ENCODE data around the gene CREM.
A peak's percentile ranks its signal among the peaks of the same experiment; 100 is the strongest.
"Not testable (repeated sequence)": the region's sequence is repeated elsewhere in the genome, so short reads cannot be mapped to it uniquely, and the experiment has no call there.

Gene CREM

DNA sequence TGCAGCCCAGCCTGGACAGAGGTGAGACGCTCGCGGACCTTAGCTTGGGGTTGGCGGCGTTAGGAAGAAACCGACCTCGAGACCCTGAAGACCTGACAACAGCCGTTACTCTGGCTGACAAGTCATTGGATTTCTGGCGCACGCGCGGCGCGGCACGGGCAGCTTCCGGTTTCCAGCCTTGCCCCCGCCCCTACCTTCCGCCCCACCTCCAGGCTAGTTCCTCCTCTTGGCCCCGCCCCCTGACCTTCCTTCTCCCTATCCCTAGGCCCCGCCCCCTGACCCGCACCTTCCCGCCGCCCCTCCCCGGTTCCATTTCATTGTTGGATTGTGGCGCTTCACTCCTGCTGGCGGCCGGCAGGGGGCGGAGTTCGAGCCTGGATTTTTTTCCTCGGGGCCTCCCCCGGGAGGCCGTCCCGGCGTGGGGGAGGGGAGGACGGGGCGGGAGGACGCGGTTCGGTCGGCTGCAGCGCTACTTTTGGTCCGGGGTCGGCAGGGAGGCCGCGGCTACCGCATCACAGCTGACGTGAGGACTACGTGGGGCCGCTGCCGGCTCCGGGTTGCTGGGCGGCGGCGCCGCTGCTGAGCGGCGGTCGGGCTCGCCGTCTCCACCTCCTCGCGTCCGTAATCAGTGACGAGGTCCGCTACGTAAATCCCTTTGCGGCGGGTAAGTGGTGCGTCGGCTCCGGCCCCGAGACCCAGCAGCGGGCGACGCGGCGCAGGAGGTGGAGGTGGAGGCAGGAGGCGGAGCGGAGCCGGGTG, at the start of gene CREM:
Gene CREM, plus strand, starts transcription at position 317 of the 759 bp plus-strand sequence. CDS start 10,990 bp downstream, outside the sequence.
- H3K4me1 Mint-ChIP-seq = peaks cover 15 to 42% of the 10 kb centered on the region in 2 donors
- no peaks in the 10 kb centered on the region for H3K9me3 Mint-ChIP-seq
- peaks cover 25 to 26% of the 10 kb centered on the region in 2 donors for H3K36me3 Mint-ChIP-seq
- peak within 1 kb of the TSS; percentile 90 to 92 for H3K4me3 Mint-ChIP-seq
- ATAC-seq (replicated peaks) (peak; percentile 89), DNase-seq (peak; percentile 95)
- H3K27ac Mint-ChIP-seq = peak within 1 kb of the TSS; percentile 99
- H3K27me3 Mint-ChIP-seq = no peaks in the 10 kb centered on the region

DNA sequence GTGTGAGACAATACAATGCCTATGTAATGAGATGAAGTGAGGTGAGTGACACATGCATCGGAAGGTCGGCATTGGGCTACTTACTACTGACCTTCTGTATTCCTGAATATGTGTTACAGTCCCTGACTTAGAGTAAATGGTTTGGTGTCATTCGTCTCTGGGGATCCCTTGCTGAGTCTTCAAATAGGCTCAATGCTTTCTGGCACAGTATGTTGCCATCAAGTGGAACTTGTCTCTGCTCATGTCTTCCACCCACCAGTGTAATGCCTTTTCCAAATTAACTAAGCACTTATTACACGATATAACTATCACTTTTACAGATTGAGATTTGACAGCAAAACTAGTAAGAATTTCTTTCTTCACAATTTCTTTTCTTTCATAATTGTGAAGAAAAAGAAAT, 47.4 kb upstream of the CREM start:
- no peaks in the 10 kb centered on the region for H3K27me3 Mint-ChIP-seq
- peaks cover 26 to 33% of the 10 kb centered on the region in 2 donors for H3K36me3 Mint-ChIP-seq
- DNase-seq (no peak), ATAC-seq (replicated peaks) (no peak)
- H3K27ac Mint-ChIP-seq = no peak overlapping the region
- H3K4me1 Mint-ChIP-seq = peaks cover 13 to 20% of the 10 kb centered on the region in 2 donors
- no peak overlapping the region for H3K4me3 Mint-ChIP-seq
- H3K9me3 Mint-ChIP-seq = peaks cover 3 to 6% of the 10 kb centered on the region in 2 donors

DNA sequence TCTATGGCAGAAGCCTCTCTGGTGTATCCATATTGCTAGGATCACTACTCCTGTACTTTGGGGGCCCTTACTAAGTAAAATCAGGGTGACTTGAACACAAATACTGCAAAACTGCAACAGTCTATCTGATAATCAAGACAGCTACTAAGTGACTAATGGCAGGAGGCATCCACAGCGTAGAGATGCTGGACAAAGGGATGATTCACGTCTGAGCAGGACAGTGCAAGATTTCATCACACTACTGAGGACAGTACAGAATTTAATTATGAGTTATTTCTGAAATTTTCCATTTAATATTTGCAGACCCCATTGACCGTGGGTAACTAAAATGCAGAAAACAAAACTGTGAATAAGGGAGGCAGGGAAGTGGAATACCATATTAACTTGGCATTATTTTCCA, 46.9 kb upstream of the CREM start:
- Mint-ChIP-seq H3K4me3 (no peak overlapping the region), H3K9me3 (peaks cover 3 to 8% of the 10 kb centered on the region in 2 donors), H3K4me1 (peaks cover 11 to 15% of the 10 kb centered on the region in 2 donors), H3K36me3 (peaks cover 26 to 33% of the 10 kb centered on the region in 2 donors), H3K27ac (no peak overlapping the region), H3K27me3 (no peaks in the 10 kb centered on the region)
- no peak for ATAC-seq (replicated peaks)
- no peak for DNase-seq

DNA sequence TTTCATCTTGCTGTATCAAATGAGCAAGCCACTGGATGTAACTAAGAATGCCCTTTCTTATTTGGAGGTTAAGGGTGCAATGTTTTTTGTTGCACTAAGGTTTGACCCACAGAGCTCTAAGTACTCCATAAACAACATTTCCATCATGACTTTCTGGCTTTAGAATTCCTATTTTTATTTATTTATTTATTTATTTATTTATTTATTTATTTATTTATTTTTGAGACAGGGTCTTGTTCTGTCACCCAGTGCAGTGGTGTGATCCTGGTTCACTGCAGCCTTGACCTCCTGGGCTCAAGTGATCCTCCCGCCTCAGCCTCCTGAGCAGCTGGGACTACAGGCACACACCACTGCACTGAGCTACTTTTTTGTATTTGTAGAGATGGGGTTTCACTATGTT, 46.4 kb upstream of the CREM start:
- DNase-seq; H3K9me3 Mint-ChIP-seq; H3K27me3 Mint-ChIP-seq; H3K27ac Mint-ChIP-seq; ATAC-seq (replicated peaks); H3K4me3 Mint-ChIP-seq: not testable (repeated sequence)
- H3K4me1 Mint-ChIP-seq = peaks cover 9 to 14% of the 10 kb centered on the region in 2 donors
- H3K36me3 Mint-ChIP-seq = peaks cover 26 to 33% of the 10 kb centered on the region in 2 donors

DNA sequence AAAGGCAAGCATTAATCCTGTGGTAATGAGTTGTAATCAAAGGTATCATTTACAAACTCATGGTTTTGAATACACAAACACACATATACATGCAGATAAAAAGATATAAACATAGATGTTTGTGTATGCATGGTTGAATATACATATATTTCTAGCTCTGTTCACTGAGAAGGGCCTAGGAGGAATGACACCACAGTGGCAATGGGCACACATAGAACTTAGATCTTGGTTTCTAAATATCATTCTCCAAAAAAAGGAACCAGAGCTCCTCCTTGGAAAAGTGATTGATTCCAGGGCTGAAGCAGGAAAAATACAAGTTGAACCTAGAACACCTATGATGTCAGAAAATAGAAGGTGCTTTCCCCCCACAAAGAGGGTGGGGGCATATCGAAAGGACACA, 43.4 kb upstream of the CREM start:
- Mint-ChIP-seq H3K27ac (no peak overlapping the region), H3K9me3 (peaks cover 3 to 8% of the 10 kb centered on the region in 2 donors), H3K27me3 (no peaks in the 10 kb centered on the region), H3K36me3 (peaks cover 28 to 42% of the 10 kb centered on the region in 2 donors), H3K4me3 (no peak overlapping the region), H3K4me1 (peaks cover 21 to 43% of the 10 kb centered on the region in 2 donors)
- ATAC-seq (replicated peaks) (no peak), DNase-seq (no peak)

DNA sequence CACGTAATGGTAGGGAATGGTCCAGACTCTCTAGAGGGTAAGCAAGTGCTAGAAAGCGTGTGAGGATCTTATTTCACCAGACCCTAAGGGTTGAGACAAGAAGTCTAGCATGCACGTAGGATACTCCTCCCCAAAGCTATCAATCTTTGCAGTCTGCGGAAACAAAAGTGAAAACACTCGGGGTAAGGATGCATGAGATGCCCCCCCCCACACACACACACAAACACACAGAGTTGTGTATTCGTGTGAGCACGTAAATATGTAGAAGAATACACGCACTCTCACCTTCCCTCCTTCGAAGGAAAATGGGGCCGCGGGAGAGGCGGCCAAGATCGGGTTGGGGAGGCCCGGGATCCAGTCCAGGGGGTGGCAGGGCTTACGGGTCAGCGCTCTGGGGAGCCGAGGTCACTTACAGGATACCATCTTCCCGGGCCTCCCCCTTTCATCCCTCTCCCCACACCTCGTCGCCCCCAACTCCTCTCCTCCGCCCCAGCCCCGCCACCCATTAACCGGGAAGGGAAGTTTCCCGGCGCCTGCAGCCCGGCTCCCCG, 37.0 kb upstream of the CREM start:
- Mint-ChIP-seq H3K9me3 (peaks cover 0 to 3% of the 10 kb centered on the region in 2 donors), H3K4me1 (peaks cover 20 to 51% of the 10 kb centered on the region in 2 donors), H3K27me3 (no peaks in the 10 kb centered on the region), H3K4me3 (peak overlapping the region; percentile 88 to 91), H3K36me3 (peaks cover 4 to 9% of the 10 kb centered on the region in 2 donors), H3K27ac (peak overlapping the region; percentile 88)
- ATAC-seq (replicated peaks) = peak; percentile 43 to 54
- no peak for DNase-seq

DNA sequence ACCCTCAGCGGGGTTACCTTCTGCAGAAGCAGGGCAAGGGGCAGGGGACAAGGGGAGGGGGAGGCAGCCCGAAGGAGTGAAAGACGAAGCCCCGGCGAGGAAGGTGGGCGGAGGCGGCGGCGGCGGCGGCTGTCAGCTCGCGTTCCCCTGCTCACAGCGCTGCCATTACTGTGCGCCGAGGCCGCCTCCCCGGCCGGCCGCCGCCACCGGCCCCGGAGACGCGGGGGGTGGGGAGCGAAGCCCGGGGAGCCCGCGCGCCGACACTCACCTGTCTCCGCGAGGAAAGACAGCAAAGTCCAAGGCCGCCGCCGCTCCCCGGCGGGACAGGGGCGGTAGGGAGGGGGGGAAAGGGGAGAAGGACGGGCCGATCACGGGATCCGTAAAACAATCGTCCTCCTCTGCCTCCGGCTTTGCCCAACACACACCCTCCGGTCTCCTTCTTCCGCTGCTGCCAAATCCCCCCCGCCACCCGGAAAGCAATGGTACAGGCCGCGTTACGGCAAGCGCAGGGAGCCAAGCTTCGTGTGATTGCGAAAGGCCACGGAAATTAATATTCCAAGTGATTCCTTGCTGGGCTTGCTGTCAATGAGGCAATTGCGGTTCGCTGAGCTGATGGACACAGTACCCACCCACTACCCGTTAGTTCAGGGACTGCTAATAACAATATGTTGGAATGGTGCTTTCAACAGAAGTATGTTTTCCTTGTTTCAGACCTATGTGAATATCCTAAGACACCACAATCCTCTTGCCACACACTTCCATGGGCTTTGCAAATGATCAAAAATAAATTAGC, 36.3 kb upstream of the CREM start, which contains the start of gene CUL2:
Gene CUL2, minus strand, starts transcription at position 180 of the 793 bp plus-strand sequence. CDS start 19,024 bp downstream, outside the sequence.
- Mint-ChIP-seq H3K27me3 (no peaks in the 10 kb centered on the region), H3K9me3 (peaks cover 0 to 3% of the 10 kb centered on the region in 2 donors), H3K4me1 (peaks cover 20 to 50% of the 10 kb centered on the region in 2 donors), H3K36me3 (peaks cover 4 to 9% of the 10 kb centered on the region in 2 donors), H3K27ac (peak within 1 kb of the TSS; percentile 98), H3K4me3 (peak within 1 kb of the TSS; percentile 88 to 91)
- DNase-seq (peak; percentile 91), ATAC-seq (replicated peaks) (peak; percentile 96 to 97)

DNA sequence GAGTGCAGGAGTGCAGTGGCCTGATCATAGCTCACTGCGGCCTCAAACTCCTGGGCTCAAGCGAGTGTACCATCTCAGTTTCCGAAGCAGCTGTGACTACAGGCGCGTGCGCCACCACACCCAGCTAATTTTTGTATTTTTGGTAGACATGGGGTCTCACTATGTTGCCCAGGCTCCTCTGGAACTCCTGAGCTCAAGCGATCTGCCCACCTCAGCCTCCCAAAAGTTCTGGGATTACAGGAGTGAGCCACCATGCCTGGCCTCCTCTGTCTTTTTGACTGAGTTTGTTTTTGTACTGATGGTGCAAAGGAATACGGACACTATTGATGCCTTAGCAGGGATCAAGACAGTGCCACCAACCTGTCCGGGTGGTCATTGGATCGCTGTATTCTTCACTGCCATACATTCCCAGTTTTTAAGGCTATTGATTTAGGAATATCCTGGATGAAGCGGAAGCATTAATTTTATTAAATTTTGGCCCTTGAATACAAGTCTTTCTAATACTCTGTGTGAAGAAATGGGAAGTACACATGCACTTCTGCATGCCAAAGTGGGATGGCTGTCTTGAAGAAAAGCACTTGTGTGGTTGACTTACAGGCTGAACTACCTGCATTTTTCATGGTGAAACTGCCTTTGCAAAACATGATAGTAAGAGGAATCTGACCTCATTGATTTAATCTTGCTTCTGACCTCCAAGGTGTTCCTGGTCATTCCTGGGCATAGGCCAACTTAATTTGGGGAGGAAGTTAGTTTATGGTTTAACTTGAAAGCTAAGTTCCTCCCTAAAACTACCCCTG, 34.5 kb upstream of the CREM start:
- H3K9me3 Mint-ChIP-seq = peaks cover 0 to 3% of the 10 kb centered on the region in 2 donors
- H3K4me3 Mint-ChIP-seq = no peak overlapping the region
- H3K27me3 Mint-ChIP-seq = peaks cover 8 to 13% of the 10 kb centered on the region in 2 donors
- DNase-seq (no peak), ATAC-seq (replicated peaks) (no peak)
- peak overlapping the region; percentile 56 for H3K27ac Mint-ChIP-seq
- H3K4me1 Mint-ChIP-seq = peaks cover 17 to 31% of the 10 kb centered on the region in 2 donors
- peaks cover 4 to 9% of the 10 kb centered on the region in 2 donors for H3K36me3 Mint-ChIP-seq

DNA sequence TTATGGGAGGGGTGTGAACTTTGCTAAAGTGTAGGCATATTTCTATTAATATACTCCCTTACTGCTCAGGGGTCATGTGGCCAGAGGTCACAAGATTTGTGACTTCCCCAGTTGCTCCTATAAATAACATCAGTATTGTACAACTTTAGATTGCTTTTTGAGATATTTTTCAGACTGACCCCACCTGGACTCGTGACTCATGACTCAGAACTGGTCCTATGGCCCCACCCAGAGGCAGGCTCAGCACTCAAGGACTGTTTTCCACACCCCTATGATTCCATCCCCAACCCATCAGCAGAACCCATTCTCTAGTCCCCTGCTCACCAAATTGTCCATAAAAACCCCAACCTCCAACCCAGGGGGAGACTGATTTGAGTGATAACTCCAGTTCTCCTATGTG, 33.8 kb upstream of the CREM start:
- no peak overlapping the region for H3K4me3 Mint-ChIP-seq
- ATAC-seq (replicated peaks) = no peak
- no peak overlapping the region for H3K27ac Mint-ChIP-seq
- peaks cover 0 to 3% of the 10 kb centered on the region in 2 donors for H3K9me3 Mint-ChIP-seq
- no peak for DNase-seq
- peaks cover 12 to 17% of the 10 kb centered on the region in 2 donors for H3K27me3 Mint-ChIP-seq
- peaks cover 0 to 2% of the 10 kb centered on the region in 2 donors for H3K36me3 Mint-ChIP-seq
- H3K4me1 Mint-ChIP-seq = peaks cover 10 to 25% of the 10 kb centered on the region in 2 donors

DNA sequence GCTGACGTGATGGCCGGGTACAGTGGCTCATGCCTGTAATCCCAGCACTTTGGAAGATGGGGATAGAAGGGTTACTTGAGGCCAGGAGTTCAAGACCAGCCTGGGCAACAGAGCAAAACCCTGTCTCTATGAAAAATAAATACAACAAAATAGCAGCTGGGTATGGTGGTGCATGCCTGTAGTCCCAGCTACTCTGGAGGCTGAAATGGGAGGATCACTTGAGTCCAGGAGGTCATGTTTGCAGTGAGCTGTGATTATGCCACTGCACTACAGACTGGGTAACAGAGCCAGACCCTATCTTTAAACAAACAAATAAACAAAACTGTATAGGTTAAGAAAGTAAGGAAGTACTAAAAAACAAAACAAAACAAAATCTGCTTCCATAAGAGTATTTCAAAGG, 30.3 kb upstream of the CREM start:
- Mint-ChIP-seq H3K4me1 (peaks cover under 1 to 3% of the 10 kb centered on the region in 2 donors), H3K36me3 (no peaks in the 10 kb centered on the region), H3K4me3 (no peak overlapping the region), H3K27ac (no peak overlapping the region), H3K27me3 (peaks cover 16 to 23% of the 10 kb centered on the region in 2 donors), H3K9me3 (peaks cover 0 to 3% of the 10 kb centered on the region in 2 donors)
- ATAC-seq (replicated peaks) (no peak), DNase-seq (no peak)

DNA sequence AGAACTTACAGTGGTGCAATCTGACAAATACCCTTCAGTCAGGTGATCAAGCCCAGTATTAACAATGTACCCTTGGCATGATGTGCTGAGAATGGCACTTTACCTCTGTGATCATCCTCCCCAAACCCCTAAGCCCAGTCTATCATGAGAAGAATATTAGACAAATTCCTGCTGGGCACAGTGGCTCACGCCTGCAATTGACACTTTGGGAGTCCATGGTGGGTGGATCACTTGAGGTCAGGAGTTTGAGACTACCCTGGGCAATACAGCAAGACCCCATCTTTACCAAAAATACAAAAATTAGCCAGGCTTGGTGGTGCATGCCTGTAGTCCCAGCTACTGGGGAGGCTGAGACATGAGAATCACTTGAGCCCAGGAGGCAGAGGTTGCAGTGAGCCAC, 29.1 kb upstream of the CREM start:
- peaks cover 16 to 23% of the 10 kb centered on the region in 2 donors for H3K27me3 Mint-ChIP-seq
- no peaks in the 10 kb centered on the region for H3K36me3 Mint-ChIP-seq
- no peak for ATAC-seq (replicated peaks)
- H3K4me1 Mint-ChIP-seq = no peaks in the 10 kb centered on the region
- H3K27ac Mint-ChIP-seq = no peak overlapping the region
- peaks cover 0 to 3% of the 10 kb centered on the region in 2 donors for H3K9me3 Mint-ChIP-seq
- H3K4me3 Mint-ChIP-seq = no peak overlapping the region
- DNase-seq = no peak

DNA sequence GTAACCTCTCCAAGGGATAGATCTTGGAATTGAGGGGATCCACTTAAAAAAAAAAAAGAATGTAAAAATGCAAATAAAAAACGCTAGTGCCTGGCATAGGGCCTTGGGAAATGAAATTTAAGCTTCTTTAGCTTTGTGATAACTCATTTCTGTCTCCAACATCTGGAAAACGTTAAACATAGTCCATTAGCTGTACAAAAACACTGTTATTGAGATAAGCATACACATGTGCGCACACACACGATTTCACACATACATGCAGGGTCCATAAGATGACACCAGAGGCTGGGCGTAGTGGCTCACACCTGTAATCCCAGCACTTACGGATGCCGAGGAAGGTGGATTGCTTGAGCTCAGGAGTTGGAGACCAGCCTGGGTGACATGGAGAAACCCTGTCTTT, 22.8 kb upstream of the CREM start:
- Mint-ChIP-seq H3K4me3 (no peak overlapping the region), H3K27ac (no peak overlapping the region), H3K36me3 (no peaks in the 10 kb centered on the region), H3K9me3 (no peaks in the 10 kb centered on the region), H3K4me1 (no peaks in the 10 kb centered on the region), H3K27me3 (peaks cover 0 to 6% of the 10 kb centered on the region in 2 donors)
- no peak for DNase-seq
- ATAC-seq (replicated peaks) = no peak

DNA sequence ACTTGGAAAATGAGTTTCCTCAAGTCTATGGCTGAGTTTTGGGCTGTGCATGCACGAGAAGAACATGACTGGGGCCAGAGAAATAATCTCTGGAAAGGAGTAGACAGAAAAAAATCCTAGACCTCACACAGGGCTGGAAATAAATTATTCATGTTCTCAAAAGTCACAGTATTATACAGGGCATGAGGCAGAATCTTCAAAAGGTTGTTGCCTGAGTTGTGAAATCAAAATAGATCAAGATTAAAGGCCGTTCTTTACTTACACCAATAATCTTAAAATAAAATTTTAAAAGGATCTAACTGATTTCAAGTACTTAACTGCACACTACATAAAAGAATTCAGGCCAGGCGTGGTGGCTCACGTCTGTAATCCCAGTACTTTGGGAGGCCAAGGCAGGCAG, 14.1 kb upstream of the CREM start:
- ATAC-seq (replicated peaks) (no peak), DNase-seq (no peak)
- Mint-ChIP-seq H3K36me3 (no peaks in the 10 kb centered on the region), H3K9me3 (no peaks in the 10 kb centered on the region), H3K4me1 (no peaks in the 10 kb centered on the region), H3K4me3 (no peak overlapping the region), H3K27me3 (peaks cover 0 to 11% of the 10 kb centered on the region in 2 donors), H3K27ac (no peak overlapping the region)
